ENCODE data around the gene SCFD2. TPM values are rescaled to one million over a fixed set of nuclear protein-coding genes. Genes with fewer than 3 reads are reported as not detected.

SCFD2 gene
- total and polyA plus RNA-seq, 4 donors = 5.2 to 28.7 (median 16.4) TPM

DNA sequence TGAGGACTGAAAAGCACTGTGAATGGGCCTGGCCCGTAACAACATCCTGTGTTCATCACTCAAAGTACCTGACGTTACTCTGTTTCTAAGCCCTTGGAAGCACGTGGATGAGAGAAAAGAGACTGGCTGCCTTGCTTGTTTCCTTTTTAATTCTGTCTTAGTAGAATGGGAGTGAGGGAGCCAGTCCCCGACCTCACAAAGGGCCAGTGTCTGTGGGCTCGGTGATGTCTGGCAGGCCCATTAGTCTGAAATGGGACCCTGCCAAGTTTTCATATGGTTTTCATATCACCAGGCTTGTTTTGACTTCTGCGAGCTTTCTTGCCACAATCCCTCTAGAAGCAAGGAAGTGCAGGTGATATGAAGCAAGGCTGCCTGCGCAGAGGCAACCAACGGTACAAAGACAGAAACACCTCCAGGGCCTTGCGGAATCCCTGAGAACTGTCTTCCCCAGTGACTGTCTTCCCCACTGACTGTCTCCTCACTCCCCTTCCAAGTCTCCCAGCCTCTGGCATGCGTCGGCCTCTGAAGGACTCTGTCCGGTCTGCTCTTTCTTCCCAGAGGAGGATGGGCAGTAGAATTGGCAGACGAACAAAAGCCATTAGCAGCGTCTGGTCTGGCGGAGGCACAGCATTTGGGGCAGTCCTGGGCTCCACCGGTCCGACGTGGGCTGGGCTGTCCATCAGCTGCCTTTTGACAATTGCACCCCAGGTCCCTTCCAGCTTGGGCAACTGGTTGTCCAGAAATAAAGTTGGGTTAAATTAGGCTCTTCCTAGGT is 524.0 kb downstream of the SCFD2 start:
- H3K4me3 ChIP-seq = no peak overlapping the region
- ATAC-seq (ENCODE audit: insufficient read depth, low FRiP score) = no peak
- H3K9ac ChIP-seq (ENCODE audit: insufficient read depth in 1 of 2, low read length in 2 of 2) = no peak overlapping the region
- TF ChIP-seq, protein P1, sequence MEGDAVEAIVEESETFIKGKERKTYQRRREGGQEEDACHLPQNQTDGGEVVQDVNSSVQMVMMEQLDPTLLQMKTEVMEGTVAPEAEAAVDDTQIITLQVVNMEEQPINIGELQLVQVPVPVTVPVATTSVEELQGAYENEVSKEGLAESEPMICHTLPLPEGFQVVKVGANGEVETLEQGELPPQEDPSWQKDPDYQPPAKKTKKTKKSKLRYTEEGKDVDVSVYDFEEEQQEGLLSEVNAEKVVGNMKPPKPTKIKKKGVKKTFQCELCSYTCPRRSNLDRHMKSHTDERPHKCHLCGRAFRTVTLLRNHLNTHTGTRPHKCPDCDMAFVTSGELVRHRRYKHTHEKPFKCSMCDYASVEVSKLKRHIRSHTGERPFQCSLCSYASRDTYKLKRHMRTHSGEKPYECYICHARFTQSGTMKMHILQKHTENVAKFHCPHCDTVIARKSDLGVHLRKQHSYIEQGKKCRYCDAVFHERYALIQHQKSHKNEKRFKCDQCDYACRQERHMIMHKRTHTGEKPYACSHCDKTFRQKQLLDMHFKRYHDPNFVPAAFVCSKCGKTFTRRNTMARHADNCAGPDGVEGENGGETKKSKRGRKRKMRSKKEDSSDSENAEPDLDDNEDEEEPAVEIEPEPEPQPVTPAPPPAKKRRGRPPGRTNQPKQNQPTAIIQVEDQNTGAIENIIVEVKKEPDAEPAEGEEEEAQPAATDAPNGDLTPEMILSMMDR (IDR thresholded peaks at IDR 0.05; ENCODE audit: control extremely low read depth, extremely low read depth) = no peak
- WGBS, 2 donors = 55 to 69% methylated on average over 18 of the region's 18 CpGs
- H3K36me3 ChIP-seq (ENCODE audit: control insufficient read depth in 4 of 4, insufficient read depth in 4 of 4, low read length in 4 of 4) = no peaks in the 10 kb centered on the region
- peaks cover 5 to 35% (median 10%) of the 10 kb centered on the region in 5 donors for H3K4me1 ChIP-seq (ENCODE audit: control insufficient read depth in 5 of 5, insufficient read depth in 5 of 5, low read length in 5 of 5)
- no peaks in the 10 kb centered on the region for H3K27me3 ChIP-seq (ENCODE audit: control insufficient read depth in 3 of 3, insufficient read depth in 3 of 3, low read length in 2 of 3)
- H3K9me3 ChIP-seq (ENCODE audit: control insufficient read depth in 4 of 4, insufficient read depth in 3 of 4, low read length in 3 of 4) = no peaks in the 10 kb centered on the region
- peak; percentile 70 to 82 (median 77) for DNase-seq
- H3K27ac ChIP-seq (ENCODE audit: low read depth in 1 of 2, low read length in 1 of 2) = peak overlapping the region in 1 of 2 donors; percentile 38

DNA sequence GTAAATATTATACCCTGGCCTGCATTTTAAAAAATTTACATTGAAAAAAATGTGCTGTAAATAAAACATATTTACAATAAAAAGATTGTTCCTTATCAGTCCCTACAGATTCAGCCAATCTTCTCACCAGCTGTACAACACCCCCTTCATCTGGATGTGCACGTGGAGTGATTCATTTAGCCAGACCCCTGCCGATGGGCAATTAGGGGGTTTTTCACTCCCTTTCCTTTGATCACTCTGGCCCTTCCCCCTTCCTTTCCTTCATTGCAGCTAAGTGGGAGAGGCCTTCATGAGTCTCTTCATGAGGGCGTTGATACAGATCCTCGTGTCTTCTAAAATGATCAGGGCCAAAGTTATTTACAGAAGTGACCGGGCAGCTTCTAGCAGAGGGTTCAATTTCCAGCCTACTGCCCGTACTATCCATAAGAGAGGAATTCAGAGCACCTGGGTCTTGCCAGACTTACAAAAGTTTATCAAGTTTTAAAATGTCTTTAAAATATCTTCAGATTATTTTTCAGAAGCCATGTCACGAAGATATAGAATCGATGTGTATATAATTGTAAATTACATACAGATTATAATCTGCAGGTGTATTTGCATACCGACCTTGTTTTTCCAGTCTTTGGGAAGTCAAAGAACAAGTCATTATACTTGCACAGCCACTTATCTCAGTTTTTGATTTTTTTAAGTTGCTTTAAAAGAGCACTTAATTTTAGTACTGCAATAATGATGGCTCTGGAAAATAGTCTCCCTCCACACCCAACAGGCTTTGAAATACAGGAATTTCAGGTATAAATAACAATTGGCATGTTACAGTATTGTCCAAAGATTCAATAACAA is 525.1 kb downstream of the SCFD2 start:
- TF ChIP-seq, protein P1 (IDR thresholded peaks at IDR 0.05; ENCODE audit: control extremely low read depth, extremely low read depth) = no peak
- WGBS, 2 donors = 72 to 84% methylated on average over 9 of the region's 9 CpGs

DNA sequence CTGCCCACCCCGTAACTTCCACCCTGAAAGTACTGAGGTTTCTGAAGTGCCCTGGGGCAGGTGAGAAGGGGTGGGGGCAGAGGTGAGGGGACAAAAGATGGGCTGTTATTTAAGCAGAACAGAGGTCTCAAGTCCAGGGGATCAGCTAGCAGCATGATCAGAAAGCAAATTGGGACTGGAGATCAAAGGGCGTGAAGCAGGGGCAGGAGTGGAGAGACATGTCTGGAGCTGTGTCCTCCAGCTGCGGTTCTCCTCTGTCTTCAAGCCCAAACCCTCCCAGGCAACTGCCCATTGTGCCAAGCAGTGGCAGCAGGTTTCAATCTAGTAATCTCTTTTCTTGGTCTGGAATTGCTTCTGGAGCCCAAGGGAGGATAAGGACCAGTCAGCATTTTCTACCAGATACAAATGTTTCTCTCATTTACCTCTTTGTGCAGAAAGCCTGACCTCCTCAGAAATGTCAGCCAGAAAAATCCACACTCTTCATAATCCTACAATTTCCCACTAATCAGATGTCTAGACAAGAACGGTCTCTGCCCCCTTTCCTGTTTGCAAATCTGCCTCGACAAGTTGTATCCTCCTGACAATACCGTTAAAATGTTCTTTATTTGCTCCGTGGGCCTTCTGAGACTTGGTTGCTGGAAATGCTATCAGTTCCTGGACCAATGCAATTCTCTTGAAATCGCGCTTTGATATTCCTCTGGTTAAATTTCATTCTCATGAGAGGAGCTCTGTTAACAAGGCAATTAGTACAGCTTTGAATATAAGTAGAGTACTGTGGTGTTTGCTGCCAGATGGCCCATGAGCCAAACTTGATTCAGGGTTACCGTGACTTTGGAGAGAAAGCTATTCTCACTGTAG is 526.9 kb downstream of the SCFD2 start:
- TF ChIP-seq, protein P1 (IDR thresholded peaks at IDR 0.05; ENCODE audit: control extremely low read depth, extremely low read depth) = no peak
- no peaks in the 10 kb centered on the region for H3K9me3 ChIP-seq (ENCODE audit: control insufficient read depth in 4 of 4, insufficient read depth in 3 of 4, low read length in 3 of 4)
- ATAC-seq (ENCODE audit: insufficient read depth, low FRiP score) = no peak
- 81 to 83% methylated on average over 10 of the region's 10 CpGs for WGBS, 2 donors
- no peak overlapping the region for H3K27ac ChIP-seq (ENCODE audit: low read depth in 1 of 2, low read length in 1 of 2)
- H3K36me3 ChIP-seq (ENCODE audit: control insufficient read depth in 4 of 4, insufficient read depth in 4 of 4, low read length in 4 of 4) = no peaks in the 10 kb centered on the region
- no peak overlapping the region for H3K4me3 ChIP-seq
- no peak overlapping the region for H3K9ac ChIP-seq (ENCODE audit: insufficient read depth in 1 of 2, low read length in 2 of 2)
- no peaks in the 10 kb centered on the region for H3K27me3 ChIP-seq (ENCODE audit: control insufficient read depth in 3 of 3, insufficient read depth in 3 of 3, low read length in 2 of 3)
- peaks cover 5 to 35% (median 10%) of the 10 kb centered on the region in 5 donors for H3K4me1 ChIP-seq (ENCODE audit: control insufficient read depth in 5 of 5, insufficient read depth in 5 of 5, low read length in 5 of 5)
- DNase-seq = no peak

More for the DNA sequence above, 525.1 kb downstream of the SCFD2 start:
- peak in 2 of 3 donors; percentile 39 to 65 for DNase-seq
- Histone ChIP-seq H3K27me3 (ENCODE audit: control insufficient read depth in 3 of 3, insufficient read depth in 3 of 3, low read length in 2 of 3) (no peaks in the 10 kb centered on the region), H3K9me3 (ENCODE audit: control insufficient read depth in 4 of 4, insufficient read depth in 3 of 4, low read length in 3 of 4) (no peaks in the 10 kb centered on the region), H3K4me1 (ENCODE audit: control insufficient read depth in 5 of 5, insufficient read depth in 5 of 5, low read length in 5 of 5) (peaks cover 5 to 35% (median 10%) of the 10 kb centered on the region in 5 donors), H3K4me3 (no peak overlapping the region), H3K36me3 (ENCODE audit: control insufficient read depth in 4 of 4, insufficient read depth in 4 of 4, low read length in 4 of 4) (no peaks in the 10 kb centered on the region), H3K27ac (ENCODE audit: low read depth in 1 of 2, low read length in 1 of 2) (no peak overlapping the region), H3K9ac (ENCODE audit: insufficient read depth in 1 of 2, low read length in 2 of 2) (no peak overlapping the region)
- ATAC-seq (ENCODE audit: insufficient read depth, low FRiP score) = no peak

All from lung (tissue), 12 donors.